ENCODE results near the gene KCNMA1. TPM values are rescaled to one million over a fixed set of nuclear protein-coding genes. Genes with fewer than 3 reads are reported as not detected.

KCNMA1 gene
- total and polyA plus RNA-seq, 10 of the 15 experiments (the other 5 are each of a cell fraction or from before 2014, with no cell fraction given): 8.5 to 77.0 (median 21.3) TPM

GRCh38 chr10:77526868-77527617, 110.6 kb downstream of the KCNMA1 start:
- Histone ChIP-seq H3K9me3 (replicated peaks; ENCODE audit: control insufficient read depth, insufficient read depth, low read length) (no peaks in the 10 kb centered on the region), H4K20me1 (ENCODE audit: control insufficient read depth, insufficient read depth) (no peaks in the 10 kb centered on the region), H2AFZ (ENCODE audit: control insufficient read depth, low read depth, low read length) (no peak overlapping the region), H3K27ac (ENCODE audit: control insufficient read depth, insufficient read depth) (no peak overlapping the region), H3K79me2 (ENCODE audit: control insufficient read depth, insufficient read depth, low read length) (no peaks in the 10 kb centered on the region), H3K4me3 (no peak overlapping the region), H3K4me2 (ENCODE audit: control insufficient read depth, insufficient read depth) (no peak overlapping the region), H3K27me3 (replicated peaks in 1 of 2; ENCODE audit: control insufficient read depth in 2 of 2, insufficient read depth in 2 of 2, low read length in 1 of 2) (no peaks in the 10 kb centered on the region; a peak in 1 of 4 replicates), H3K9ac (ENCODE audit: control insufficient read depth, insufficient read depth, low read length) (no peak overlapping the region), H3K36me3 (ENCODE audit: control insufficient read depth in 2 of 2, insufficient read depth in 2 of 2, low read length in 1 of 2) (no peaks in the 10 kb centered on the region), H3K4me1 (ENCODE audit: control insufficient read depth, insufficient read depth, low read length) (no peaks in the 10 kb centered on the region)
- in situ Hi-C loops (cut with MboI) (no loop called here), intact Hi-C loops (cut with micrococcal nuclease; ENCODE audit: unreplicated experiment) (no loop called here)
- ChIA-PET SMC1A (ENCODE audit: uncharacterized antibody, unreplicated experiment) (interaction anchor here (0.9 to 5.9 kb wide), 3 partner anchors 10 to 185 kb away, joined by 3 to 74 read pairs (median 3); no protein-coding TSS in a partner anchor), POLR2A (no interaction called here), RAD21 (ENCODE audit: unreplicated experiment) (interaction anchor here (1.5 kb wide), 1 partner anchor 30 kb away, joined by 3 read pairs; no protein-coding TSS in a partner anchor), CTCF (interaction anchor here (1.1 to 1.3 kb wide), 3 partner anchors 9 to 116 kb away, joined by 3 to 4 read pairs (median 3); no protein-coding TSS in a partner anchor)
- no peak for ATAC-seq
- WGBS (ENCODE audit: insufficient coverage, insufficient replicate concordance, low lambda C conversion rate, missing lambda C conversion rate): 23% methylated on average over 6 of the region's 6 CpGs
- BruUV-seq (replicated peaks): no TSS peak
- DNase-seq (ENCODE audit: low read depth, low spot score): no peak
- no peak for FAIRE-seq
- TF ChIP-seq USF2 (IDR thresholded peaks at IDR 0.05; ENCODE audit: borderline replicate concordance, low read depth, low read length) (no peak), ZBTB33 (IDR thresholded peaks at IDR 0.05) (no peak), BCLAF1 (IDR thresholded peaks at IDR 0.05) (no peak), PML (IDR thresholded peaks at IDR 0.05; ENCODE audit: low read length) (no peak), RFX5 (IDR thresholded peaks at IDR 0.05; ENCODE audit: low read depth, low read length) (no peak), ATF7 (IDR thresholded peaks at IDR 0.05; ENCODE audit: low read depth) (no peak), NFXL1 (IDR thresholded peaks at IDR 0.05; ENCODE audit: borderline replicate concordance) (no peak), PBX3 (IDR thresholded peaks at IDR 0.05; ENCODE audit: insufficient replicate concordance, low read depth, low read length) (no peak), ZNF622 (IDR thresholded peaks at IDR 0.05) (no peak), FOXM1 (IDR thresholded peaks at IDR 0.05; ENCODE audit: low read depth, low read length) (no peak), ZNF687 (IDR thresholded peaks at IDR 0.05) (no peak), PAX8 (IDR thresholded peaks at IDR 0.05) (no peak)
